ENCODE measurements around the gene POLD1.

The POLD1 gene

GRCh38 chr19:50450369-50451222 is 66.4 kb downstream of the POLD1 start:
- no peaks in the 10 kb centered on the region for H3K36me3 ChIP-seq (ENCODE audit: insufficient read depth, low read length)
- no peaks in the 10 kb centered on the region for H3K9me3 ChIP-seq (ENCODE audit: low read length)
- H3K9ac ChIP-seq (ENCODE audit: low read length): no peak overlapping the region
- no peaks in the 10 kb centered on the region for H4K20me1 ChIP-seq (ENCODE audit: insufficient read depth, low read length)
- no peak overlapping the region for H3K4me2 ChIP-seq (ENCODE audit: low read length)
- no peak overlapping the region for H3K27ac ChIP-seq (ENCODE audit: low read depth, low read length, poor library complexity, severe bottlenecking)
- H3K4me1 ChIP-seq (ENCODE audit: insufficient read depth, low read length, severe bottlenecking): no peaks in the 10 kb centered on the region
- no peaks in the 10 kb centered on the region for H3F3A ChIP-seq (ENCODE audit: insufficient read depth, low read length)
- no peaks in the 10 kb centered on the region for H3K27me3 ChIP-seq (ENCODE audit: insufficient read depth, low read length)
- TF ChIP-seq EZH2 (IDR thresholded peaks at IDR 0.05; ENCODE audit: borderline replicate concordance, low read length): no peak
- TF ChIP-seq CTCF (IDR thresholded peaks at IDR 0.05; ENCODE audit: low read length): no peak
- H3K4me3 ChIP-seq (ENCODE audit: low read depth, low read length, poor library complexity, severe bottlenecking): no peak overlapping the region
- no peaks in the 10 kb centered on the region for H3K79me2 ChIP-seq (ENCODE audit: insufficient read depth, low read length)
- no peaks in the 10 kb centered on the region for H3K9me2 ChIP-seq (ENCODE audit: low read depth, low read length)
- no peak overlapping the region for H2AFZ ChIP-seq (ENCODE audit: low read length)

- TF ChIP-seq EZH2 (IDR thresholded peaks at IDR 0.05; ENCODE audit: borderline replicate concordance, low read length): no peak
- no peak for TF ChIP-seq CTCF (IDR thresholded peaks at IDR 0.05; ENCODE audit: low read length)
- H3K27me3 ChIP-seq (ENCODE audit: insufficient read depth, low read length): no peaks in the 10 kb centered on the region
- H3K4me2 ChIP-seq (ENCODE audit: low read length): no peak overlapping the region
These were observed 67.0 kb downstream of the POLD1 start for GRCh38 chr19:50451223-50451534.

GRCh38 chr19:50453243-50453642 is 69.1 kb downstream of the POLD1 start:
- Histone ChIP-seq H3F3A (ENCODE audit: insufficient read depth, low read length) (no peaks in the 10 kb centered on the region), H3K27ac (ENCODE audit: low read depth, low read length, poor library complexity, severe bottlenecking) (no peak overlapping the region), H3K9ac (ENCODE audit: low read length) (no peak overlapping the region), H3K27me3 (ENCODE audit: insufficient read depth, low read length) (no peaks in the 10 kb centered on the region; the same call in 1 of the 2 replicates), H4K20me1 (ENCODE audit: insufficient read depth, low read length) (no peaks in the 10 kb centered on the region), H3K79me2 (ENCODE audit: insufficient read depth, low read length) (no peaks in the 10 kb centered on the region), H3K4me3 (ENCODE audit: low read depth, low read length, poor library complexity, severe bottlenecking) (no peak overlapping the region), H3K36me3 (ENCODE audit: insufficient read depth, low read length) (no peaks in the 10 kb centered on the region), H3K4me2 (ENCODE audit: low read length) (no peak overlapping the region), H3K9me2 (ENCODE audit: low read depth, low read length) (no peaks in the 10 kb centered on the region), H3K9me3 (ENCODE audit: low read length) (no peaks in the 10 kb centered on the region), H2AFZ (ENCODE audit: low read length) (no peak overlapping the region), H3K4me1 (ENCODE audit: insufficient read depth, low read length, severe bottlenecking) (no peaks in the 10 kb centered on the region)
- TF ChIP-seq EZH2 (IDR thresholded peaks at IDR 0.05; ENCODE audit: borderline replicate concordance, low read length) (no peak), CTCF (IDR thresholded peaks at IDR 0.05; ENCODE audit: low read length) (no peak)

More at GRCh38 chr19:50451223-50451534, 67.0 kb downstream of the POLD1 start:
- no peaks in the 10 kb centered on the region for H3K4me1 ChIP-seq (ENCODE audit: insufficient read depth, low read length, severe bottlenecking)
- no peaks in the 10 kb centered on the region for H3K9me3 ChIP-seq (ENCODE audit: low read length)
- H2AFZ ChIP-seq (ENCODE audit: low read length): no peak overlapping the region
- H3K4me3 ChIP-seq (ENCODE audit: low read depth, low read length, poor library complexity, severe bottlenecking): no peak overlapping the region
- H3K27ac ChIP-seq (ENCODE audit: low read depth, low read length, poor library complexity, severe bottlenecking): no peak overlapping the region
- no peaks in the 10 kb centered on the region for H3K79me2 ChIP-seq (ENCODE audit: insufficient read depth, low read length)
- H4K20me1 ChIP-seq (ENCODE audit: insufficient read depth, low read length): no peaks in the 10 kb centered on the region
- H3F3A ChIP-seq (ENCODE audit: insufficient read depth, low read length): no peaks in the 10 kb centered on the region
- no peaks in the 10 kb centered on the region for H3K9me2 ChIP-seq (ENCODE audit: low read depth, low read length)
- no peaks in the 10 kb centered on the region for H3K36me3 ChIP-seq (ENCODE audit: insufficient read depth, low read length)
- H3K9ac ChIP-seq (ENCODE audit: low read length): no peak overlapping the region
